Forelimb muscle (tissue), 1 donor: ENCODE data around the gene TMEM45A. TPM values are rescaled to one million over a fixed set of nuclear protein-coding genes. Genes with fewer than 3 reads are reported as not detected.
"Not testable (repeated sequence)": the region's sequence is repeated elsewhere in the genome, so short reads cannot be mapped to it uniquely, and the experiment has no call there.

Experiments
- DNase-seq: peaks from one replicate; pipeline ENCODE4 v3.0.0-alpha.2; 2013; ENCODE audit warnings: low read depth
- polyA plus RNA-seq: library from polyadenylated mRNA; unstranded; fragments of 120-200 nt; gene quantifications from one replicate; pipeline ENCODE4 v1.2.1, GENCODE V29; 2013; ENCODE audit not compliant: insufficient read length

TMEM45A gene
- polyA plus RNA-seq, 1 donor = 14.4 TPM

- no peak for DNase-seq
Observed at GRCh38 chr3:100483529-100483928, 8.9 kb upstream of the TMEM45A start.

GRCh38 chr3:100486808-100487207 is 5.6 kb upstream of the TMEM45A start:
- DNase-seq = no peak

DNA sequence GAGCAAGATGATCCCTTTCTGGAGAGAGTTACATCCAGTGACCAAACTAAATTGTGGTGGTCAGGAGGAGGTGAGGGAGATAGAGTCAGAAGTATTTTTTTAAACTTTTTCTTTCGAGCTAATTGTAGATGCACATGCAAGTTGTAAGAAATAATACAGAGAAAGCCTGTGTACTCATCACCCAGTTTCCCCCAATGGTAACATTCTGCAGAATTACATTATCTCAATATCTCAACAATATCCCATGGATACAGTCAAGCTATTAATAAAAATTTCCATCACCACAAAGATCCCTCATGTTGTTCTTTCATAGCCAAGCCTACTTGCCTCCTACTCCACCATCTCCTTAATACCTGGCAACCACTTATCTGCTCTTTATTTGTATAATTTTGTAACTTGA is 3.3 kb upstream of the TMEM45A start:
- DNase-seq = no peak

GRCh38 chr3:100496711-100497261 is 4.4 kb downstream of the TMEM45A start:
- no peak for DNase-seq

DNA sequence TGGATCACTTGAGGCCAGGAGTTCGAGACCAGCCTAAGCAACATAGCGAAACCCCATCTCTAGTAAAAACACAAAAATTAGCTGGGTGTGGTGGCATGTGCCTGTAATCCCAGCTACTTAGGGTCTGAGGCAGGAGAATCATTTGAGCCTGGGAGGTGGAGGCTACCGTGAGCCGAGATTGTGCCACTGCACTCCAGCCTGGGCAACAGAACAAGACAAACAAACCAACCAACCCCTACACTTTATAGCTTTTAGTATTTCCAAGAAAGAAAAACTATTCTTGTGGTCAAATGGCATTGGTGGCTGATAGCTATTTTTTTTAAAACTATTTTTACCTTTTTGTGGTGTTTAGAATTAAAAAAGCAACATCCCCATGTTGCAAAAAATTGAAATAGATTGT is 7.2 kb downstream of the TMEM45A start:
- DNase-seq = no peak

GRCh38 chr3:100500320-100500880 is 8.0 kb downstream of the TMEM45A start:
- DNase-seq = no peak

- DNase-seq = no peak
Observed at GRCh38 chr3:100503448-100503847, 11.0 kb downstream of the TMEM45A start.

- no peak for DNase-seq
Observed at GRCh38 chr3:100506355-100506754, 13.9 kb downstream of the TMEM45A start.

DNA sequence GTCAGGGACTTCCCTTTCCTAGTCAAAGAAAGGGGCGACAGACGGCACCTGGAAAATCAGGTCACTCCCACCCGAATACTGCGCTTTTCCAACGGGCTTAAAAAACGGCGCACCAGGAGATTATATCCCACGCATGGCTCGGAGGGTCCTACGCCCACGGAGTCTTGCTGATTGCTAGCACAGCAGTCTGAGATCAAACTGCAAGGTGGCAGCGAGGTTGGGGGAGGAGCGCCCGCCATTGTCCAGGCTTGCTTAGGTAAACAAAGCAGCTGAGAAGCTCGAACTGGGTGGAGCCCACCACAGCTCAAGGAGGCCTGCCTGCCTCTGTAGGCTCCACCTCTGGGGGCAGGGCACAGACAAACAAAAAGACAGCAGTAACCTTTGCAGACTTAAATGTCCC is 17.4 kb downstream of the TMEM45A start:
- not testable (repeated sequence) for DNase-seq

DNA sequence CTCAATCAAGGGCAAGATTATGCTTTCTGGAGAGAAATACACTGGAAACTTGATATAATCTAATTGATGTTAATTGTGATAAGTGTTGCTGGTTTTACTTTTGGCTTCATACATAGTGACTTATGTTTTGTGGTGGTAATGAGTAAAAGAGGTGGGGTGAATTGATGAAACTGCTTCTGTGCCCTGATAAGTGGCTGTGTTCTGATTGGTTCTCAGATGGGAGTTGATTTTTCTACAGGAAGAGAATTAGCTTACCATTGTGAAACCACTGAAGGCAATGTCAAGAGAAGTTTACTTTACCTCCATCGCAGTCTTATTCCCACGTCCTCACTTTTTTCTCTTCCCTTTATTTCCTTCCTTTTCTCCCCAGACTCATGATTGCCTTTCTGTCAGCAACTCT is 23.8 kb downstream of the TMEM45A start:
- DNase-seq = no peak

DNA sequence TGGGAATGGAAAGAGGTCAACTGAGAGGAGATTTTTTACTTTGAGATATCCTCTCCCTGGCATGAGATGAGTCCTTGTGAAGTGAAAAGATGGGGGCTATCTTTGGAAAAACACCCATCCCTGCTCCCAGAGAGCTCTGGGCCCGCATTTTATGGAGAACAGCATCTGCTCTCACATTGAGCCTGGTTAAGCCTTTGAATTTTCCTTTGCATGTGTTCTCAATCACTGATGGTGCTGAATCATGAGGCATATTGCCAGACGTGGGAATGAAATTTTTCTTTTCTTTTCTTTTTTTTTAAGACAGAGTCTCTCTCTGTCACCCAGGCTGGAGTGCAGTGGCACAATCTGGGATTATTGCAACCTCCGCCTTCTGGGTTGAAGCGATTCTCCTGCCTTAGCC is 24.4 kb downstream of the TMEM45A start:
- DNase-seq = no peak

DNA sequence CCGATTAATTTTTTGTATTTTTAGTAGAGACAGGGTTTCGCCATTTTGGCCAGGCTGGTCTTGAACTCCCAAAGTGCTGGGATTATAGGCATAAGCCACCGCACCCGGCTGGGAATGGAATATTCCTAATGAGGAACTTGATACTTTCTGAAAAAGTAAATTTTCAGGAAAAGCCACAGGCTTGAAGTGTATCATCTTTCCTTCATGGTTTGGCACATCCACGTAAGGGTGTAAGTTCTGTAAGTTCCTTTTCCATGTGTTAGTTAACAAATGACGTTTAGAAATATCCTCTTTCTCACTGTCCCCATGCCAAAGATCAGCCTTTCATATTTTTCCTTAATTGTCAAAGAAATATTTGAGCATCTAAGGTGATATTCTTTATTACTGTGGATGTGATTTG is 24.9 kb downstream of the TMEM45A start:
- no peak for DNase-seq

DNA sequence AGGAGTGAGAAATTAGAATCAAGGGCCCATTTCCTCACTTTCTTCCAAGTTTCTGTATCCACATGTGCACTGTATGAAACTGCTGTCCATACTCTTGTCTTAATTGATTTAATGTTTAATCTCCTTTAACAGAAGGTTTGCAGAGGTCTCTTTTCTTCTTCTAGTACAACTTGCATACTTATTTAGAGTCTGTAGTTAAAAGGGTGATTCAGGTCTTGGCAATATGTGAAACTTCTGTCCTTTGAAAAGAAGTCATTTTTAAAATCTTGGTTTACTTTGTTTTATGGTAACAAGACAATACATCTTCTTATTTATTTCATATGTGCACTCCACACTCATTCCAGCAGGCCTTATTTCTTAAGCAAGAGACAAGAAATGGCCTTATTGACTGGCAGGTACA is 25.8 kb downstream of the TMEM45A start:
- DNase-seq = no peak

DNA sequence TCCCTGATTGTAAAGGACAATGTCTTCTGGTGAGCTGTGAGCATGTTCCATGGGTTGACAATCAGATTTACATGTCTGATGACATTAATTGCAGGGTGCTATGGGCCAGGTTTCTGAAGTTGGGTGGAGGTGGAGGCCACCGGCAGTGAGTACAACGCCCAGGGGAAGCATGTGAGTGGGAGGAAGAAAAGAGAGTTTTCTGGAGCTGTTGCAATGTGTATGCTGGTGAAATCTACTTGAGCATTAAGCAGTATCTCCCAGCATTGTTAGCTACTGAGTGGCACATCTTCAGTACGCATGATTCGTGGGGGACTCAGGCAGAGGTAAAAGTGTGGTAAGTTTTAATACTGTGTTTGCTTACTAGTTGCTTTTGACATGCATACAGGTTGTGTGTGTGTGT is 26.6 kb downstream of the TMEM45A start:
- no peak for DNase-seq

DNA sequence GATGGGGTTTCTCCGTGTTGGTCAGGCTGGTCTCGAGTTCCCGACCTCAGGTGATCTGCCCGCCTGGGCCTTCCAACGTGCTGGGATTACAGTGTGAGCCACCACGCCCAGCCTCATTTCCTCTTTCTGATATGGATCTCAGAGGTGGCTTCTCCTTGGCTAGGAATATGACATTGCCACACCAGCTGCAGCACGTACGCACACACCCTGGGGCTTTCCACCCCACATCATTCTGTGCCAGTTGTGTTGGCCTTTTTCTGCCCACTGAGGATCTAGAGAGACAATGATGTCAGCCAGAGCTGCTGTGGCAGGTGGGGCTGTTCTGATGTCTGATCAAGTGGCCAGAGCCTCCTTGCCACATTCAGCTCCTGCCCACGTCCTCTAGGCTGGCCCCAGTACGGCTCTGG is 29.0 kb downstream of the TMEM45A start:
- no peak for DNase-seq

- DNase-seq = no peak
Observed at GRCh38 chr3:100522125-100522524, 29.7 kb downstream of the TMEM45A start.

GRCh38 chr3:100523050-100523760 is 30.8 kb downstream of the TMEM45A start:
- no peak for DNase-seq

GRCh38 chr3:100525753-100526612 is 33.6 kb downstream of the TMEM45A start:
- no peak for DNase-seq

GRCh38 chr3:100526613-100527346 is 34.4 kb downstream of the TMEM45A start:
- no peak for DNase-seq

- DNase-seq = no peak
Observed at GRCh38 chr3:100527347-100527735, 34.9 kb downstream of the TMEM45A start.

- no peak for DNase-seq
Observed at GRCh38 chr3:100531093-100531492, 38.7 kb downstream of the TMEM45A start.

GRCh38 chr3:100532411-100532810 is 40.0 kb downstream of the TMEM45A start:
- no peak for DNase-seq
